Neuronal stem cell (in vitro differentiated cells): ENCODE data around the gene HOXD10.

Experiments
- DNase-seq: peaks from one replicate; pipeline ENCODE4 v3.0.0-alpha.2; 2013; ENCODE audit warnings: low spot score
- H2AFZ ChIP-seq: one replicate; pipeline ENCODE4 v1.6.1; 2013; ENCODE audit warnings: mild to moderate bottlenecking, low read length, inconsistent platforms
- H2AK5ac ChIP-seq: 2 replicates; pipeline ENCODE4 v1.6.1; 2013; ENCODE audit warnings: low read depth, mild to moderate bottlenecking, inconsistent platforms, low read length, moderate library complexity, mixed read lengths
- H2BK120ac ChIP-seq: 2 replicates; pipeline ENCODE4 v1.6.1; 2013; ENCODE audit warnings: low read depth, mild to moderate bottlenecking, inconsistent platforms, low read length, moderate library complexity, mixed read lengths
- H2BK12ac ChIP-seq: one replicate; pipeline ENCODE4 v1.6.1; 2013; ENCODE audit warnings: low read length, inconsistent platforms
- H2BK15ac ChIP-seq: 2 replicates; pipeline ENCODE4 v1.6.1; 2013; ENCODE audit warnings: mild to moderate bottlenecking, low read length, inconsistent platforms, mixed read lengths
- H2BK5ac ChIP-seq: one replicate; pipeline ENCODE4 v1.6.1; 2013; ENCODE audit warnings: inconsistent platforms, mild to moderate bottlenecking, low read length, moderate library complexity
- H3K14ac ChIP-seq: one replicate; pipeline ENCODE4 v1.6.1; 2013; ENCODE audit warnings: low read length, inconsistent platforms
- H3K18ac ChIP-seq: 2 replicates; pipeline ENCODE4 v1.6.1; 2013; ENCODE audit warnings: low read length, inconsistent platforms
- H3K23ac ChIP-seq: 2 replicates; pipeline ENCODE4 v1.6.1; 2013; ENCODE audit warnings: low read depth, mild to moderate bottlenecking, mixed read lengths, low read length, inconsistent platforms; ENCODE audit not compliant: poor library complexity
- H3K27ac ChIP-seq: replicated peaks from 3 replicates; pipeline ENCODE4 v1.5.1; 2013; ENCODE audit warnings: low read length, inconsistent platforms
- H3K27me3 ChIP-seq, 3 experiments: 2 replicates each; pipeline ENCODE4 v1.6.1; 2013; ENCODE audit warnings: low read length in 3 of 3, mild to moderate bottlenecking in 2 of 3, inconsistent platforms in 1 of 3, low read depth in 1 of 3, mixed read lengths in 1 of 3, moderate library complexity in 1 of 3; ENCODE audit not compliant: control insufficient read depth in 3 of 3, insufficient read depth in 3 of 3
- H3K36me3 ChIP-seq, 2 donors: replicated peaks in 1 of 2; 2 replicates each; pipeline ENCODE4 v1.6.1; 2013; ENCODE audit warnings: low read length in 2 of 2; ENCODE audit not compliant: control insufficient read depth in 2 of 2, insufficient read depth in 2 of 2
- H3K4ac ChIP-seq: 2 replicates; pipeline ENCODE4 v1.6.1; 2013; ENCODE audit warnings: inconsistent platforms, mild to moderate bottlenecking, low read length, moderate library complexity
- H3K4me1 ChIP-seq, 2 donors: 1 replicate in 1 of 2; 2 replicates in 1 of 2; pipeline ENCODE4 v1.6.1; 2013; ENCODE audit warnings: low read length in 2 of 2, low read depth in 1 of 2; ENCODE audit not compliant: control insufficient read depth in 2 of 2, insufficient read depth in 1 of 2
- H3K4me2 ChIP-seq: one replicate; pipeline ENCODE4 v1.6.1; 2013; ENCODE audit warnings: mild to moderate bottlenecking, low read length, inconsistent platforms; ENCODE audit not compliant: insufficient read depth, poor library complexity, severe bottlenecking
- H3K4me3 ChIP-seq, 2 donors: 2 replicates each; pipeline ENCODE4 v1.5.1; 2013; ENCODE audit warnings: low read length in 2 of 2, mild to moderate bottlenecking in 2 of 2, inconsistent platforms in 1 of 2, moderate library complexity in 1 of 2
- H3K79me1 ChIP-seq: one replicate; pipeline ENCODE4 v1.6.1; 2013; ENCODE audit warnings: low read depth, mild to moderate bottlenecking, inconsistent platforms, low read length, moderate library complexity
- H3K9ac ChIP-seq: one replicate; pipeline ENCODE4 v1.6.1; 2013; ENCODE audit warnings: mild to moderate bottlenecking, low read depth, low read length, inconsistent platforms; ENCODE audit not compliant: poor library complexity
- H3K9me3 ChIP-seq, 2 donors: replicated peaks in 1 of 2; 2 replicates each; pipeline versions ENCODE3 to v1.6.1; 2013; ENCODE audit warnings: low read length in 2 of 2, mild to moderate bottlenecking in 2 of 2, inconsistent platforms in 1 of 2, low read depth in 1 of 2, mixed read lengths in 1 of 2, moderate library complexity in 1 of 2; ENCODE audit not compliant: control insufficient read depth in 2 of 2, insufficient read depth in 1 of 2
- H4K8ac ChIP-seq: one replicate; pipeline ENCODE4 v1.6.1; 2013; ENCODE audit warnings: low read depth, mild to moderate bottlenecking, inconsistent platforms, low read length, moderate library complexity
- H4K91ac ChIP-seq: one replicate; pipeline ENCODE4 v1.6.1; 2013; ENCODE audit warnings: low read length, low read depth, mild to moderate bottlenecking, inconsistent platforms; ENCODE audit not compliant: poor library complexity
- WGBS, 2 donors: extraction: QIAGEN DNeasy Blood & Tissue Kit; methylation state at CpG; one replicate each; pipeline ENCODE4 v1.1.7; 2013; ENCODE audit warnings: missing lambda C conversion rate in 2 of 2, mixed read lengths in 1 of 2; ENCODE audit not compliant: insufficient read length in 2 of 2, insufficient replicate concordance in 1 of 2; ENCODE audit errors: extremely low coverage in 2 of 2; 5-methylcytosine and 5-hydroxymethylcytosine counted together

Gene HOXD10

DNA sequence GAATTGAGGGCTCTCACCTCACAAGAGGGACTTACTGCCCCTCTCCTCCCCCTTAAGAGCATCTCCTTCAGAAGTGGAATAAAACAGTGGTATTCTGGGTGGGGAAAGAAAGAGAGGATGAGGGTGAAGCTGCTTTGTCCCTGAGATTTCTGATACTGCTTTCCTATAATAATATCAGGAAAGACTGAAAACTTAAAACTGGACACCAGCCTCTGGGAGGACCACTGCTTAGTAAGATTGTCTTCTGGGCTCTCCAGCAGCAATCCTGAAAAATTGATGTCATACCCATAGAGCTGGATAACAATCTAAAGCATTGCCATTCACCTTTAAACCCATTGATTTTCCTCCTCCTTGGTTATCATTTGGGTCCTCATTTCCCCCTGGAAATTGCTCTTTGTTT lies 30.1 kb downstream of the HOXD10 start:
- H3K36me3 ChIP-seq: no peaks in the 10 kb centered on the region
- no peaks in the 10 kb centered on the region for H3K79me1 ChIP-seq
- no peak overlapping the region for H3K18ac ChIP-seq
- H2BK15ac ChIP-seq: no peak overlapping the region
- H3K27ac ChIP-seq: no peak overlapping the region
- no peak overlapping the region for H4K8ac ChIP-seq
- H3K4ac ChIP-seq: no peak overlapping the region
- no peak overlapping the region for H3K4me2 ChIP-seq
- no peak overlapping the region for H2BK12ac ChIP-seq
- no peak overlapping the region for H2BK120ac ChIP-seq
- no peak overlapping the region for H3K14ac ChIP-seq
- no peak overlapping the region for H3K23ac ChIP-seq
- no peak for DNase-seq
- H3K9me3 ChIP-seq: peaks cover 0 to 9% of the 10 kb centered on the region in 2 donors
- H3K9ac ChIP-seq: no peak overlapping the region
- H4K91ac ChIP-seq: no peak overlapping the region
- H3K27me3 ChIP-seq: peaks cover 43 to 97% (median 93%) of the 10 kb centered on the region in 3 experiments
- H2AFZ ChIP-seq: no peak overlapping the region
- H2AK5ac ChIP-seq: no peak overlapping the region
- no peak overlapping the region for H3K4me3 ChIP-seq
- no peak overlapping the region for H2BK5ac ChIP-seq
- no peaks in the 10 kb centered on the region for H3K4me1 ChIP-seq

DNA sequence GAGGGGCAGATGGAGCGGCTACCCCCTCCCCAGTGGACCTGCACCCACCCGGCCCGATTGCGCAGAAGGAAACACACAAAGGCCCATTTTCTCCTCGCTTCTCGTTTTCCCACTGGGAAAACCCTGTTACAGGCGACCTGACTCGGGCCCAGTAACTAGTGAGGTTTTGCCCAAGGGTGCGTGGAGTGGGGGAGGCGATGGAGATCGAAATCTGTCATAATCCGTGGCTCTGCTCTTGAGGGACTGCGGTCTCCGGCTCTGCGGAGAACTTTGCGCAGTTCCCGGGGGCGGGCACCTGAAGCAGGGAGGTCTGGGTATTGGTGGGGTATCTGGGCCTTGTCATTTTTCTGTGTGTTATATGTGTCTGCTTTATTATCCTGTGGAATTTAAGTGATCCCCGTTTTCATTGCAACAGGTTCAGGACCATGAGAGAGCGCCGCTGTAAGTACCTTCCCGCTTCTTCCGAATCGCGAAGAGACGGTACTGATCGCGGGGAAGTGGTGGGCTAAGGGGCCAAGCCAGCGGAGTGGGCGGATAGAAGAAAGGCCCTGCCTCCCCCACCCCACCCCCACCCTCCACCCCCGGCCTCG lies 30.7 kb downstream of the HOXD10 start:
- no CpG with 5 or more reads among the region's 32 CpGs for WGBS, 2 donors
- no peak overlapping the region for H3K4me3 ChIP-seq

DNA sequence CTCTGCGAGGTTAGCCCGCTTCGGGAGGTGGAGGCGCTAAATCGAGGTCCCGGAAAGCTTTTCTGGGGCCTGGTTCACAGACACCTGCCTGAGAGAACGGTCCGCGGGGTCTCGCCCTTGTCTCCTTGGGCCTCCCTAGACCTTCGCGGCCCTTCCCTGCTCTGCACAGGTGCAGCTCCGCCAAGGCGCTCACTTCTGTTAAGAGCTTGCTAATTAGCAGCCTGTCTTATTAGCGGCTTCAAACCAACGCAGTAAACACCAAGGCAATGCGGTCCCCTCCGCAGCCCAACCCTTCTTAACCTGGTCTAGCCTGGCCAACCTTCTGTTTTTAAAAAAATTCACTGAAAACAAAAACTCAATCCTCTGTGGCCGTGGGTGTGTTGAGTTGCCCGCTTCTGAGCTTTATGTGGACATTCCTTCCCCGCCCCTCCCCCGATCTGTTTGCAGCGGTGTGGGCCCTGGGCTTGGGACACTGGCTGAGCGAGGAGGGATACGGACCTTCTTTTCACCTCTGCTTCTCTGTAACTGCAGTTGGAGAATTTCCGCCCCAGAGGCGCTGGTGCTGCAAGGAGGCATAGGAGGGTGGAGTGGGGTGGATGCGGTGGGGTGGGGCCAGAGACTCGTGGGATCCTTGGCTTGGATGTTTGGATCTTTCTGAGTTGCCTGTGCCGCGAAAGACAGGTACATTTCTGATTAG lies 31.4 kb downstream of the HOXD10 start:
- H3K9ac ChIP-seq: no peak overlapping the region
- H2AK5ac ChIP-seq: no peak overlapping the region
- H3K4me1 ChIP-seq: no peaks in the 10 kb centered on the region
- H3K23ac ChIP-seq: no peak overlapping the region
- H3K18ac ChIP-seq: no peak overlapping the region
- H3K4me3 ChIP-seq: no peak overlapping the region
- no peak overlapping the region for H4K8ac ChIP-seq
- WGBS, 2 donors: no CpG with 5 or more reads among the region's 31 CpGs
- H2BK120ac ChIP-seq: no peak overlapping the region
- no peak overlapping the region for H2BK12ac ChIP-seq
- H3K9me3 ChIP-seq: peaks cover 0 to 9% of the 10 kb centered on the region in 2 donors
- no peak overlapping the region for H3K4ac ChIP-seq
- H2AFZ ChIP-seq: no peak overlapping the region
- no peak overlapping the region for H3K27ac ChIP-seq
- no peak overlapping the region for H2BK15ac ChIP-seq
- no peak for DNase-seq
- no peaks in the 10 kb centered on the region for H3K79me1 ChIP-seq
- no peaks in the 10 kb centered on the region for H3K36me3 ChIP-seq
- H4K91ac ChIP-seq: no peak overlapping the region
- H3K4me2 ChIP-seq: no peak overlapping the region
- peak overlapping the region; percentile 13 for H2BK5ac ChIP-seq
- no peak overlapping the region for H3K14ac ChIP-seq
- peaks cover 54 to 97% (median 95%) of the 10 kb centered on the region in 3 experiments for H3K27me3 ChIP-seq

More for the DNA sequence above, 30.7 kb downstream of the HOXD10 start:
- peaks cover 0 to 9% of the 10 kb centered on the region in 2 donors for H3K9me3 ChIP-seq
- H3K4me2 ChIP-seq: no peak overlapping the region
- H2BK5ac ChIP-seq: no peak overlapping the region
- H2BK120ac ChIP-seq: no peak overlapping the region
- H3K4ac ChIP-seq: no peak overlapping the region
- H4K8ac ChIP-seq: no peak overlapping the region
- H3K36me3 ChIP-seq: no peaks in the 10 kb centered on the region
- peaks cover 48 to 97% (median 94%) of the 10 kb centered on the region in 3 experiments for H3K27me3 ChIP-seq
- no peak overlapping the region for H3K9ac ChIP-seq
- H2AFZ ChIP-seq: peak overlapping the region; percentile 35
- peak overlapping the region; percentile 13 for H3K18ac ChIP-seq
- no peaks in the 10 kb centered on the region for H3K79me1 ChIP-seq
- H3K4me1 ChIP-seq: no peaks in the 10 kb centered on the region
- no peak overlapping the region for H2BK15ac ChIP-seq
- no peak overlapping the region for H2BK12ac ChIP-seq
- H2AK5ac ChIP-seq: no peak overlapping the region
- H3K14ac ChIP-seq: no peak overlapping the region
- no peak overlapping the region for H4K91ac ChIP-seq
- no peak overlapping the region for H3K23ac ChIP-seq
- no peak for DNase-seq
- H3K27ac ChIP-seq: no peak overlapping the region

DNA sequence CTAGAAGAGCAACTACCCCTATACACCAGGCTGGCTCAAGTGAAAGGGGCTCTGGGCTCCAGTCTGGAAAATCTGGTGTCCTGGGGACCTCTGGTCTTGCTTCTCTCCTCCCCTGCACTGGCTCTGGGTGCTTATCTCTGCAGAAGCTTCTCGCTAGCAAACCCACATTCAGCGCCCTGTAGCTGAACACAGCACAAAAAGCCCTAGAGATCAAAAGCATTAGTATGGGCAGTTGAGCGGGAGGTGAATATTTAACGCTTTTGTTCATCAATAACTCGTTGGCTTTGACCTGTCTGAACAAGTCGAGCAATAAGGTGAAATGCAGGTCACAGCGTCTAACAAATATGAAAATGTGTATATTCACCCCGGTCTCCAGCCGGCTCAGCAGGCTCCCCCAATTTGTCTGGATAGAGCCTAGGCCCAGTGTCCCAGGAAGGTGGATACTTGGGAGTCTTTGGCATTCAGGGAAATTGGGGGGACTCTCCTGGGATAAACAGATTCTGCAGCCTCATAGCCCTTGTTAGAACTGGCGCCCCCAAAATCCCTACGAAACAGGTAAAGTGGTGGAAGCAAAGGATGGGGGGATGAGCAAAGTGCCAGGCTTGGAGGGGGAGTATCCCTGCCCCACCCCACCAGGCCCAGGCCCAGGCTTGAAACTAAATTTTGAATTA lies 32.3 kb downstream of the HOXD10 start:
- peak overlapping the region; percentile 50 for H3K14ac ChIP-seq
- no peak overlapping the region for H3K4ac ChIP-seq
- no peak overlapping the region for H3K4me3 ChIP-seq
- H3K4me2 ChIP-seq: no peak overlapping the region
- no peak overlapping the region for H3K9ac ChIP-seq
- no peak overlapping the region for H2BK5ac ChIP-seq
- no peak overlapping the region for H2BK15ac ChIP-seq
- H3K27ac ChIP-seq: no peak overlapping the region
- peaks cover 0 to 9% of the 10 kb centered on the region in 2 donors for H3K9me3 ChIP-seq
- WGBS, 2 donors: no CpG with 5 or more reads among the region's 11 CpGs
- H4K8ac ChIP-seq: no peak overlapping the region
- no peak for DNase-seq
- no peak overlapping the region for H2AK5ac ChIP-seq
- H4K91ac ChIP-seq: no peak overlapping the region
- no peak overlapping the region for H2BK12ac ChIP-seq
- H3K4me1 ChIP-seq: no peaks in the 10 kb centered on the region
- no peak overlapping the region for H3K18ac ChIP-seq
- H3K79me1 ChIP-seq: no peaks in the 10 kb centered on the region
- peaks cover 58 to 97% (median 95%) of the 10 kb centered on the region in 3 experiments for H3K27me3 ChIP-seq
- no peak overlapping the region for H2BK120ac ChIP-seq
- no peak overlapping the region for H3K23ac ChIP-seq
- H3K36me3 ChIP-seq: no peaks in the 10 kb centered on the region
- H2AFZ ChIP-seq: no peak overlapping the region
